ENCODE measurements around the gene ARMH3. TPM values are rescaled to one million over a fixed set of nuclear protein-coding genes. Genes with fewer than 3 reads are reported as not detected.

ARMH3 gene
- total and polyA plus RNA-seq, 10 of the 15 experiments (the other 5 are each of a cell fraction or from before 2014, with no cell fraction given) = 13.0 to 33.0 (median 16.4) TPM

DNA sequence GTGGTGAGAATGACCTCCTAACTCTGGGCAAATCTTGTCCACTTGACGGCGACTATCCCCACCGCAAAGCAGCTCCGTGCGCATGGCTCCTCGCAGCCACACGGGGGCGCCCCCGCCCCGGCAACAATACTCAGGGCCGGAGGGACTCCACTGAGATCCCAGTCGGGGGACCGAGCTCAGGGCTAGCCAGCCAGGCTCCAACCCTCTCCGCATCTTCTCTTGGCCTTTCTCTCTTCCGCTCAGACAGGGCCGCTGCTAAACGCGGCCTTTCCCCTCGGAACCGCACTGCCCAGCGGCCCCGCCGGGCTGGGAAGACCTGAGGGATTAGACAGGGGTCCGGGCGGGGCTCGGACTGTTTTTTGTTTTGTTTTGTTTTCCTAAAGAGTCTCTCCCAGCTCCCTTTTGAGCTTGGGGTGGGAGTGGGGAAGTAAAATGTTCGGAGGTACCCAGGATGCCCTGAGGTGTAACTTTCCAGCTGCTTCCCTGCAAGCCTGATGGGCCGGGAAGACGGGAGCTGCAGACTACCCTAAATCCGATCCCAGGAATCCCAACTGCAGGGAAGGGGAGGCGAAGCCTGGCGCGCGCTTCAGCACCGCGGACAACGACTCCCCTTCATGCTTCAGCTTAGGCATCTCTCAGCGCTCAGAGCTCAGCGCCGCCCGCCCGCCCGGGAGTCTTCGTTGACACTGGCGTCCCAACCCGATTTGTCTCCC is 215.1 kb downstream of the ARMH3 start (continued):
- TF ChIP-seq CREM (IDR thresholded peaks at IDR 0.05; ENCODE audit: low read depth) (no peak), ZNF217 (IDR thresholded peaks at IDR 0.05) (no peak), TCF7 (IDR thresholded peaks at IDR 0.05; ENCODE audit: borderline replicate concordance) (no peak), FOS (IDR thresholded peaks at IDR 0.05; ENCODE audit: borderline replicate concordance, extremely low read depth, insufficient read length) (no peak), NR2F1 (conservative IDR thresholded peaks at IDR 0.05) (no peak), MEF2B (IDR thresholded peaks at IDR 0.05; ENCODE audit: partially characterized antibody, poor library complexity, severe bottlenecking) (no peak), ETV6 (conservative IDR thresholded peaks at IDR 0.05 in 1 of 2, IDR thresholded peaks at IDR 0.05 in 1 of 2; ENCODE audit: borderline replicate concordance in 1 of 2, low read depth in 1 of 2) (no peak), HDAC6 (IDR thresholded peaks at IDR 0.05; ENCODE audit: unreplicated experiment) (no peak), BMI1 (IDR thresholded peaks at IDR 0.05; ENCODE audit: borderline replicate concordance) (no peak), CHD1 (IDR thresholded peaks at IDR 0.05; ENCODE audit: low read depth, low read length) (0 out of 2 replicates have a peak, but pooled peaks have one; percentile 67), MEF2A (IDR thresholded peaks at IDR 0.05; ENCODE audit: insufficient read depth, low read depth, low read length) (0 out of 2 replicates have a peak, but pooled peaks have one; percentile 15), MXI1 (IDR thresholded peaks at IDR 0.05; ENCODE audit: low read depth, low read length) (peak; percentile 83), RUNX3 (IDR thresholded peaks at IDR 0.05; ENCODE audit: low read length) (peak; percentile 82), IRF4 (IDR thresholded peaks at IDR 0.05; ENCODE audit: low read depth, low read length) (peak; percentile 35; the same call in 1 of the 2 replicates), SP1 (IDR thresholded peaks at IDR 0.05; ENCODE audit: low read depth, low read length) (no peak), TCF3 (IDR thresholded peaks at IDR 0.05; ENCODE audit: borderline replicate concordance, insufficient read depth, low read depth, low read length) (no peak), HCFC1 (IDR thresholded peaks at IDR 0.05; ENCODE audit: low read length) (no peak), SUZ12 (IDR thresholded peaks at IDR 0.05; ENCODE audit: unreplicated experiment) (no peak), NRF1 (conservative IDR thresholded peaks at IDR 0.05; ENCODE audit: low read depth, low read length) (no peak)
- TF ChIP-seq, protein P1, sequence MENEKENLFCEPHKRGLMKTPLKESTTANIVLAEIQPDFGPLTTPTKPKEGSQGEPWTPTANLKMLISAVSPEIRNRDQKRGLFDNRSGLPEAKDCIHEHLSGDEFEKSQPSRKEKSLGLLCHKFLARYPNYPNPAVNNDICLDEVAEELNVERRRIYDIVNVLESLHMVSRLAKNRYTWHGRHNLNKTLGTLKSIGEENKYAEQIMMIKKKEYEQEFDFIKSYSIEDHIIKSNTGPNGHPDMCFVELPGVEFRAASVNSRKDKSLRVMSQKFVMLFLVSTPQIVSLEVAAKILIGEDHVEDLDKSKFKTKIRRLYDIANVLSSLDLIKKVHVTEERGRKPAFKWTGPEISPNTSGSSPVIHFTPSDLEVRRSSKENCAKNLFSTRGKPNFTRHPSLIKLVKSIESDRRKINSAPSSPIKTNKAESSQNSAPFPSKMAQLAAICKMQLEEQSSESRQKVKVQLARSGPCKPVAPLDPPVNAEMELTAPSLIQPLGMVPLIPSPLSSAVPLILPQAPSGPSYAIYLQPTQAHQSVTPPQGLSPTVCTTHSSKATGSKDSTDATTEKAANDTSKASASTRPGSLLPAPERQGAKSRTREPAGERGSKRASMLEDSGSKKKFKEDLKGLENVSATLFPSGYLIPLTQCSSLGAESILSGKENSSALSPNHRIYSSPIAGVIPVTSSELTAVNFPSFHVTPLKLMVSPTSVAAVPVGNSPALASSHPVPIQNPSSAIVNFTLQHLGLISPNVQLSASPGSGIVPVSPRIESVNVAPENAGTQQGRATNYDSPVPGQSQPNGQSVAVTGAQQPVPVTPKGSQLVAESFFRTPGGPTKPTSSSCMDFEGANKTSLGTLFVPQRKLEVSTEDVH (IDR thresholded peaks at IDR 0.05; ENCODE audit: low read depth, partially characterized antibody) = no peak
- TF ChIP-seq, protein P2, sequence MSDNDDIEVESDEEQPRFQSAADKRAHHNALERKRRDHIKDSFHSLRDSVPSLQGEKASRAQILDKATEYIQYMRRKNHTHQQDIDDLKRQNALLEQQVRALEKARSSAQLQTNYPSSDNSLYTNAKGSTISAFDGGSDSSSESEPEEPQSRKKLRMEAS (IDR thresholded peaks at IDR 0.05; ENCODE audit: low read depth, low read length) = no peak
- TF ChIP-seq, protein P3, sequence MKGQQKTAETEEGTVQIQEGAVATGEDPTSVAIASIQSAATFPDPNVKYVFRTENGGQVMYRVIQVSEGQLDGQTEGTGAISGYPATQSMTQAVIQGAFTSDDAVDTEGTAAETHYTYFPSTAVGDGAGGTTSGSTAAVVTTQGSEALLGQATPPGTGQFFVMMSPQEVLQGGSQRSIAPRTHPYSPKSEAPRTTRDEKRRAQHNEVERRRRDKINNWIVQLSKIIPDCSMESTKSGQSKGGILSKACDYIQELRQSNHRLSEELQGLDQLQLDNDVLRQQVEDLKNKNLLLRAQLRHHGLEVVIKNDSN (IDR thresholded peaks at IDR 0.05; ENCODE audit: borderline replicate concordance, extremely low read length, insufficient read depth, low read depth, low read length) = no peak
- TF ChIP-seq, protein P4, sequence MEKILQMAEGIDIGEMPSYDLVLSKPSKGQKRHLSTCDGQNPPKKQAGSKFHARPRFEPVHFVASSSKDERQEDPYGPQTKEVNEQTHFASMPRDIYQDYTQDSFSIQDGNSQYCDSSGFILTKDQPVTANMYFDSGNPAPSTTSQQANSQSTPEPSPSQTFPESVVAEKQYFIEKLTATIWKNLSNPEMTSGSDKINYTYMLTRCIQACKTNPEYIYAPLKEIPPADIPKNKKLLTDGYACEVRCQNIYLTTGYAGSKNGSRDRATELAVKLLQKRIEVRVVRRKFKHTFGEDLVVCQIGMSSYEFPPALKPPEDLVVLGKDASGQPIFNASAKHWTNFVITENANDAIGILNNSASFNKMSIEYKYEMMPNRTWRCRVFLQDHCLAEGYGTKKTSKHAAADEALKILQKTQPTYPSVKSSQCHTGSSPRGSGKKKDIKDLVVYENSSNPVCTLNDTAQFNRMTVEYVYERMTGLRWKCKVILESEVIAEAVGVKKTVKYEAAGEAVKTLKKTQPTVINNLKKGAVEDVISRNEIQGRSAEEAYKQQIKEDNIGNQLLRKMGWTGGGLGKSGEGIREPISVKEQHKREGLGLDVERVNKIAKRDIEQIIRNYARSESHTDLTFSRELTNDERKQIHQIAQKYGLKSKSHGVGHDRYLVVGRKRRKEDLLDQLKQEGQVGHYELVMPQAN (conservative IDR thresholded peaks at IDR 0.05) = peak; percentile 60; the same call in 1 of the 2 replicates
- TF ChIP-seq, protein P5, sequence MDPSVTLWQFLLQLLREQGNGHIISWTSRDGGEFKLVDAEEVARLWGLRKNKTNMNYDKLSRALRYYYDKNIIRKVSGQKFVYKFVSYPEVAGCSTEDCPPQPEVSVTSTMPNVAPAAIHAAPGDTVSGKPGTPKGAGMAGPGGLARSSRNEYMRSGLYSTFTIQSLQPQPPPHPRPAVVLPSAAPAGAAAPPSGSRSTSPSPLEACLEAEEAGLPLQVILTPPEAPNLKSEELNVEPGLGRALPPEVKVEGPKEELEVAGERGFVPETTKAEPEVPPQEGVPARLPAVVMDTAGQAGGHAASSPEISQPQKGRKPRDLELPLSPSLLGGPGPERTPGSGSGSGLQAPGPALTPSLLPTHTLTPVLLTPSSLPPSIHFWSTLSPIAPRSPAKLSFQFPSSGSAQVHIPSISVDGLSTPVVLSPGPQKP (IDR thresholded peaks at IDR 0.05; ENCODE audit: low read depth, low read length) = no peak
